ENCODE results near the gene LYRM1. TPM values are rescaled to one million over a fixed set of nuclear protein-coding genes. Genes with fewer than 3 reads are reported as not detected.

LYRM1 gene
- polyA plus RNA-seq, 1 of the 3 experiments (the other 2 are of a cell fraction), result 18.1 TPM

DNA sequence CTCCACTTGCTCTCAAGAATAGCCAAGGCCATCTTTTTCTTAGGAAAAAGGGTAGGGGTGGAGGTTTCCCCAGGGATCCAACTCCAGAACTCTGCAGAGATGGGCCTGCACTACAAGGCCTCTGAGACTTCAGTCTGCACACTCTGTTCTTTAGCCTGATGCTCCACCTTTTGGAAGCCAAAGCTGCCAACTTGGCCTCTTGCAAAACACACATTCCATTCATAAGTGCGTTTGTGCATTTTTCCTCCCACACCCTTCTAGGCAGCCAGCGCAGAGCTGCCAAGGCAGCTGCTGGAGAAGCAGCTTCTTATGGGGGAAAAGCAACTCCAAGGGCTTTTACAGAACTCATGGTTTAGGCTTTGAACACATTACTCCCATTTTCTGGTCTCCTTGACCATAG lies 49.0 kb upstream of the LYRM1 start (continued):
- TF ChIP-seq RCOR1 (IDR thresholded peaks at IDR 0.05; ENCODE audit: low read length) (no peak), SMC3 (IDR thresholded peaks at IDR 0.05; ENCODE audit: low read depth, low read length) (no peak), RAD21 (IDR thresholded peaks at IDR 0.05; ENCODE audit: low read length) (peak; percentile 10; the same call in 1 of the 2 replicates)

DNA sequence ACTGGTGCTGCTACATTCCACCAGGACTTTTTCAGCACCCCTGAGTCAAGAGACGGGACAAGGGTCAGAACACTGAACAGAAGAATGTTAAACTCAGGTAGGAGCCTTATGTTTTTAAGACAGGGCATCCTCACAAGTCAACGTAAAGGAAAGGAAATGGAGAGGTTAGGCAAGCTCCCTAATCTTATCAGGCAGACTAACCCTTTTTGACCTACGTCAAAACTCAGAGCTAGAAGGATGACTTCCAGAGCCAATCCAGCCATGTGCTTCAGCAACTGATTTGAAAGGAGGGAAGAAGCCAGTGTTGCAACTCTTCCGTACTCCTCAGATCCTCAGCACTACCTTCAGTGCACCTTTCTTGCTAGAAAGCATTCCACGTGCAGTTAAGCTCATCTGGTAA lies 47.4 kb upstream of the LYRM1 start:
- ChIA-PET POLR2A (no interaction called here), CTCF (interaction anchor here (1.8 to 3.8 kb wide), 3 partner anchors 13 to 303 kb away, joined by 4 to 15 read pairs (median 5); no protein-coding TSS in a partner anchor)
- H3K36me3 ChIP-seq (replicated peaks in 1 of 2; ENCODE audit: control insufficient read depth in 1 of 2, insufficient read depth in 2 of 2, low read length in 1 of 2), result peaks cover 37 to 38% of the 10 kb centered on the region in 2 experiments
- no peak overlapping the region for H3K4me3 ChIP-seq (ENCODE audit: low read depth in 2 of 2, low read length in 1 of 2)
- H3K9me3 ChIP-seq, result no peaks in the 10 kb centered on the region
- 100% methylated on average over 5 of the region's 5 CpGs for whole genome bisulfite sequencing (ENCODE audit: low lambda C conversion rate)
- H2AFZ ChIP-seq (ENCODE audit: low read depth), result no peak overlapping the region
- H3K9me2 ChIP-seq, result no peaks in the 10 kb centered on the region
- peaks cover 7% of the 10 kb centered on the region for H3F3A ChIP-seq (replicated peaks; ENCODE audit: insufficient read depth)
- H4K20me1 ChIP-seq (ENCODE audit: insufficient read depth), result no peaks in the 10 kb centered on the region
- H3K9ac ChIP-seq, result no peak overlapping the region
- no peak overlapping the region for H3K27ac ChIP-seq (ENCODE audit: low read depth in 2 of 2, low read length in 1 of 2)
- no peaks in the 10 kb centered on the region for H3K27me3 ChIP-seq (ENCODE audit: insufficient read depth)
- peaks cover 0 to 4% of the 10 kb centered on the region in 2 experiments; a peak in 2 of 4 replicates for H3K4me1 ChIP-seq (ENCODE audit: control insufficient read depth in 1 of 2, insufficient read depth in 2 of 2, low read depth in 1 of 2, low read length in 1 of 2)
- no peak for DNase-seq
- no peak for TF ChIP-seq FOSL2 (IDR thresholded peaks at IDR 0.05; ENCODE audit: borderline replicate concordance, low read depth)
- TF ChIP-seq, protein P1, sequence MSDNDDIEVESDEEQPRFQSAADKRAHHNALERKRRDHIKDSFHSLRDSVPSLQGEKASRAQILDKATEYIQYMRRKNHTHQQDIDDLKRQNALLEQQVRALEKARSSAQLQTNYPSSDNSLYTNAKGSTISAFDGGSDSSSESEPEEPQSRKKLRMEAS (IDR thresholded peaks at IDR 0.05; ENCODE audit: low read depth), result no peak
- TF ChIP-seq RAD21 (IDR thresholded peaks at IDR 0.05; ENCODE audit: low read length), result no peak
- no peak for TF ChIP-seq TAF1 (IDR thresholded peaks at IDR 0.05; ENCODE audit: borderline replicate concordance, low read depth, low read length)
- TF ChIP-seq EZH2phosphoT487 (IDR thresholded peaks at IDR 0.05; ENCODE audit: borderline replicate concordance, low read depth), result no peak
- TF ChIP-seq, protein P2, sequence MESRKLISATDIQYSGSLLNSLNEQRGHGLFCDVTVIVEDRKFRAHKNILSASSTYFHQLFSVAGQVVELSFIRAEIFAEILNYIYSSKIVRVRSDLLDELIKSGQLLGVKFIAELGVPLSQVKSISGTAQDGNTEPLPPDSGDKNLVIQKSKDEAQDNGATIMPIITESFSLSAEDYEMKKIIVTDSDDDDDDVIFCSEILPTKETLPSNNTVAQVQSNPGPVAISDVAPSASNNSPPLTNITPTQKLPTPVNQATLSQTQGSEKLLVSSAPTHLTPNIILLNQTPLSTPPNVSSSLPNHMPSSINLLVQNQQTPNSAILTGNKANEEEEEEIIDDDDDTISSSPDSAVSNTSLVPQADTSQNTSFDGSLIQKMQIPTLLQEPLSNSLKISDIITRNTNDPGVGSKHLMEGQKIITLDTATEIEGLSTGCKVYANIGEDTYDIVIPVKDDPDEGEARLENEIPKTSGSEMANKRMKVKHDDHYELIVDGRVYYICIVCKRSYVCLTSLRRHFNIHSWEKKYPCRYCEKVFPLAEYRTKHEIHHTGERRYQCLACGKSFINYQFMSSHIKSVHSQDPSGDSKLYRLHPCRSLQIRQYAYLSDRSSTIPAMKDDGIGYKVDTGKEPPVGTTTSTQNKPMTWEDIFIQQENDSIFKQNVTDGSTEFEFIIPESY (IDR thresholded peaks at IDR 0.05; ENCODE audit: borderline replicate concordance, low read depth), result no peak
- TF ChIP-seq, protein P3, sequence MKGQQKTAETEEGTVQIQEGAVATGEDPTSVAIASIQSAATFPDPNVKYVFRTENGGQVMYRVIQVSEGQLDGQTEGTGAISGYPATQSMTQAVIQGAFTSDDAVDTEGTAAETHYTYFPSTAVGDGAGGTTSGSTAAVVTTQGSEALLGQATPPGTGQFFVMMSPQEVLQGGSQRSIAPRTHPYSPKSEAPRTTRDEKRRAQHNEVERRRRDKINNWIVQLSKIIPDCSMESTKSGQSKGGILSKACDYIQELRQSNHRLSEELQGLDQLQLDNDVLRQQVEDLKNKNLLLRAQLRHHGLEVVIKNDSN (IDR thresholded peaks at IDR 0.05; ENCODE audit: borderline replicate concordance, low read depth), result no peak
- TF ChIP-seq, protein P4, sequence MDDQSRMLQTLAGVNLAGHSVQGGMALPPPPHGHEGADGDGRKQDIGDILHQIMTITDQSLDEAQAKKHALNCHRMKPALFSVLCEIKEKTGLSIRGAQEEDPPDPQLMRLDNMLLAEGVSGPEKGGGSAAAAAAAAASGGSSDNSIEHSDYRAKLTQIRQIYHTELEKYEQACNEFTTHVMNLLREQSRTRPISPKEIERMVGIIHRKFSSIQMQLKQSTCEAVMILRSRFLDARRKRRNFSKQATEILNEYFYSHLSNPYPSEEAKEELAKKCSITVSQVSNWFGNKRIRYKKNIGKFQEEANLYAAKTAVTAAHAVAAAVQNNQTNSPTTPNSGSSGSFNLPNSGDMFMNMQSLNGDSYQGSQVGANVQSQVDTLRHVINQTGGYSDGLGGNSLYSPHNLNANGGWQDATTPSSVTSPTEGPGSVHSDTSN (IDR thresholded peaks at IDR 0.05), result no peak
- TF ChIP-seq GABPA (IDR thresholded peaks at IDR 0.05; ENCODE audit: low read depth), result no peak
- TF ChIP-seq RFX5 (IDR thresholded peaks at IDR 0.05; ENCODE audit: low read length), result no peak
- no peak for TF ChIP-seq RXRA (IDR thresholded peaks at IDR 0.05; ENCODE audit: borderline replicate concordance, low read depth)
- TF ChIP-seq, protein P5, sequence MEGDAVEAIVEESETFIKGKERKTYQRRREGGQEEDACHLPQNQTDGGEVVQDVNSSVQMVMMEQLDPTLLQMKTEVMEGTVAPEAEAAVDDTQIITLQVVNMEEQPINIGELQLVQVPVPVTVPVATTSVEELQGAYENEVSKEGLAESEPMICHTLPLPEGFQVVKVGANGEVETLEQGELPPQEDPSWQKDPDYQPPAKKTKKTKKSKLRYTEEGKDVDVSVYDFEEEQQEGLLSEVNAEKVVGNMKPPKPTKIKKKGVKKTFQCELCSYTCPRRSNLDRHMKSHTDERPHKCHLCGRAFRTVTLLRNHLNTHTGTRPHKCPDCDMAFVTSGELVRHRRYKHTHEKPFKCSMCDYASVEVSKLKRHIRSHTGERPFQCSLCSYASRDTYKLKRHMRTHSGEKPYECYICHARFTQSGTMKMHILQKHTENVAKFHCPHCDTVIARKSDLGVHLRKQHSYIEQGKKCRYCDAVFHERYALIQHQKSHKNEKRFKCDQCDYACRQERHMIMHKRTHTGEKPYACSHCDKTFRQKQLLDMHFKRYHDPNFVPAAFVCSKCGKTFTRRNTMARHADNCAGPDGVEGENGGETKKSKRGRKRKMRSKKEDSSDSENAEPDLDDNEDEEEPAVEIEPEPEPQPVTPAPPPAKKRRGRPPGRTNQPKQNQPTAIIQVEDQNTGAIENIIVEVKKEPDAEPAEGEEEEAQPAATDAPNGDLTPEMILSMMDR (IDR thresholded peaks at IDR 0.05), result no peak
- no peak for TF ChIP-seq RCOR1 (IDR thresholded peaks at IDR 0.05; ENCODE audit: low read length)
- TF ChIP-seq YY1 (IDR thresholded peaks at IDR 0.05; ENCODE audit: low read depth), result no peak
- TF ChIP-seq EP300 (IDR thresholded peaks at IDR 0.05; ENCODE audit: borderline replicate concordance in 1 of 2, low read depth in 1 of 2, low read length in 1 of 2), result no peak
- no peak overlapping the region for H3K4me2 ChIP-seq
- 0 out of 2 replicates have a peak, but pooled peaks cover 2% of the 10 kb centered on the region for H3K79me2 ChIP-seq (ENCODE audit: insufficient read depth)
